GM13977 (cell line): ENCODE measurements around the gene ZNF304.
"Not testable (repeated sequence)": the region's sequence is repeated elsewhere in the genome, so short reads cannot be mapped to it uniquely, and the experiment has no call there.

Experiments used
- DNase-seq: peaks from one replicate; pipeline ENCODE4 v3.0.0; 2012; ENCODE audit warnings: low spot score
- in situ Hi-C: fragments of 300-500 bp; cut with MboI; formaldehyde crosslinking; loops from one replicate; pipeline ENCODE4 v1.12.0; 2022; ENCODE audit warnings: low sequenced_read_pairs, low pct_unique_long_range_greater_than_20kb, mixed read lengths, inconsistent platforms; ENCODE audit not compliant: unreplicated experiment
- TF ChIP-seq, protein P1 (sequence below): IDR thresholded peaks from 2 replicates; pipeline ENCODE4 v1.5.1; 2012; ENCODE audit warnings: mild to moderate bottlenecking, control low read depth; ENCODE audit not compliant: insufficient read depth; ENCODE audit errors: extremely low read depth, missing control alignments

ZNF304 gene

DNA sequence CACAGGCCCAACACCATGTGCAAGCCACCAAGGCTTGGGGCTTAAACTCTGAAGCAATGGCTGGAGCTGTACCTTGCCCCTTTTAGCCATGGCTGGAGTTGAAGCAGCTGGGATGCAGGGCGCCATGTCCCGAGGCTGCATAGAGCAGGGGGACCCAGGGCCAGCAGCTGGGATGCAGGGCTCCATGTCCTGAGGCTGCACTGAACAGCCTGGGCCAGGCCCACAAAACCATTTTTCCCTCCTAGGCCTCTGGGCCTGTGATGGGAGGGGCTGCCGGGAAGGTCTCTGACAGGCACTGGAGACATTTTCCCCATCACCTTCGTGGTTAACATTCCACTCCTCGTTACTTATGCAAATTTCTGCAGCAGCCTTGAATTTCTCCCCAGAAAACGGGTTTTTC, 23.1 kb downstream of the ZNF304 start:
- DNase-seq: no peak
- in situ Hi-C loops: no loop called here
- TF ChIP-seq, protein P1, sequence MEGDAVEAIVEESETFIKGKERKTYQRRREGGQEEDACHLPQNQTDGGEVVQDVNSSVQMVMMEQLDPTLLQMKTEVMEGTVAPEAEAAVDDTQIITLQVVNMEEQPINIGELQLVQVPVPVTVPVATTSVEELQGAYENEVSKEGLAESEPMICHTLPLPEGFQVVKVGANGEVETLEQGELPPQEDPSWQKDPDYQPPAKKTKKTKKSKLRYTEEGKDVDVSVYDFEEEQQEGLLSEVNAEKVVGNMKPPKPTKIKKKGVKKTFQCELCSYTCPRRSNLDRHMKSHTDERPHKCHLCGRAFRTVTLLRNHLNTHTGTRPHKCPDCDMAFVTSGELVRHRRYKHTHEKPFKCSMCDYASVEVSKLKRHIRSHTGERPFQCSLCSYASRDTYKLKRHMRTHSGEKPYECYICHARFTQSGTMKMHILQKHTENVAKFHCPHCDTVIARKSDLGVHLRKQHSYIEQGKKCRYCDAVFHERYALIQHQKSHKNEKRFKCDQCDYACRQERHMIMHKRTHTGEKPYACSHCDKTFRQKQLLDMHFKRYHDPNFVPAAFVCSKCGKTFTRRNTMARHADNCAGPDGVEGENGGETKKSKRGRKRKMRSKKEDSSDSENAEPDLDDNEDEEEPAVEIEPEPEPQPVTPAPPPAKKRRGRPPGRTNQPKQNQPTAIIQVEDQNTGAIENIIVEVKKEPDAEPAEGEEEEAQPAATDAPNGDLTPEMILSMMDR: no peak

DNA sequence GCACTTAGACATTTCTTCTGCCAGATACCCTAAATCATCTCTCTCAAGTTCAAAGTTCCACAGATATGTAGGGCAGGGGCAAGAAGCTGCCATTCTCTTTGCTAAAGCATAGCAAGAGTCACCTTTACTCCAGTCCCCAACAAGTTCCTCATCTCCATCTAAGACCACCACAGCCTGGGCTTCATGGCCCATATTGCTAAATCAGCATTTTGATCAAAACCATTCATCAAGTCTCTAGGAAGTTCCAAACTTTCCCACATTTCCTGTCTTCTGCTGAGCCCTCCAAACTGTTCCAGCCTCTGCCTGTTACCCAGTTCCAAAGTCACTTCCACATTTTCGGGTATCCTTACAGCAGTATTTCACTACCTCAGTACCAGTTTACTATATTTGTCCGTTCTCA, 23.6 kb downstream of the ZNF304 start:
- DNase-seq, in situ Hi-C loops: not testable (repeated sequence)

DNA sequence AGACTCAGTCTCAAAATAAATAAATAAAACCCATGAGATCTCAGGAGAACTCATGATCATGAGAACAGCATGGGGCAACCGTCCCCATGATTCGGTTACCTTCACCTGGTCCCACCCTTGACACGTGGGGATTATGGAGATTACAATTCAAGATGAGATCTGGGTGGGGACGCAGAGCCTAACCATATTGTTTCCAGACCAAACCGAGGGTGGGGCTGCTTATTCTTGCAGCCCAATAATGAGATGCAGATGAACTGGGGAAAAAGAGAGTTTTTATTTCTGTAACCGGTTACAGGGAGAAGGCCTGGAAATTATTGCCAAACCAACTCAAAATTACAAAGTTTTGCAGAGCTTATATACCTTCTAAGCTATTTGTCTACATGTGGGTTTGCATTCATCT, 25.1 kb downstream of the ZNF304 start:
- in situ Hi-C loops: no loop called here
- TF ChIP-seq, protein P1: no peak
- no peak for DNase-seq

DNA sequence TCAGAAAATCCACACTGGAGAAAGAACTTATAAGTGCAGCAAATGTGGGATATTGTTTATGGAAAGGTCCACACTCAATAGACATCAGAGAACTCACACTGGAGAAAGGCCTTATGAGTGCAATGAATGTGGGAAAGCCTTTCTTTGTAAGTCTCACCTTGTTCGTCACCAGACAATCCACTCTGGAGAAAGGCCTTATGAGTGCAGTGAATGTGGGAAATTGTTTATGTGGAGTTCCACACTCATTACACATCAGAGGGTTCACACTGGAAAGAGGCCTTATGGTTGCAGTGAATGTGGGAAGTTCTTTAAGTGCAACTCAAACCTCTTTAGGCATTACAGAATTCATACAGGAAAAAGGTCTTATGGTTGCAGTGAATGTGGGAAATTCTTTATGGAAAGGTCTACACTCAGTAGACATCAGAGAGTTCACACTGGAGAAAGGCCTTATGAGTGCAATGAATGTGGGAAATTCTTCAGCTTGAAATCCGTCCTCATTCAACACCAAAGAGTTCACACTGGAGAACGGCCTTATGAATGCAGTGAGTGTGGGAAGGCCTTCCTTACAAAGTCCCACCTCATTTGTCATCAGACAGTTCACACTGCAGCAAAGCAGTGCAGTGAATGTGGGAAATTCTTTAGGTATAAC, 26.6 kb downstream of the ZNF304 start:
- TF ChIP-seq, protein P1: no peak
- in situ Hi-C loops: no loop called here
- DNase-seq: no peak

DNA sequence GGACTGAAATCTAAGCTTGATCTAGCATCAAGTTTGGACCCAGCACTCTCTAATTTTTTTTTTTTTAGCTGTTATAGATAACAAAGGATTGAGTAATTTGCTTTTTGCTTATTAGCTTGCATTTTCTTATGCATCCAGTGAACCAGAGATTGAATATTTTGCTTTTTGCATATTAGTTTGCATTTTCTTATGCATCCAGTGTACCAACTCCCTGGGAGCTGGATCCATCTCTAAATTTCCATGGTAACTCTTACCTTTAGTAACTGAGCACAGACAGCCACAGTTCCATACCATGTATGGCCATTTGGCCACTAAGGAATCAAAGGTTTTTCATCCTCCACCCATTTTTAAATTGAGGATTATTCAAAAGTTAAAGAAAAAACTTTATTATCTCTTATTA, 29.9 kb downstream of the ZNF304 start:
- TF ChIP-seq, protein P1: no peak
- in situ Hi-C loops: no loop called here
- DNase-seq: no peak

DNA sequence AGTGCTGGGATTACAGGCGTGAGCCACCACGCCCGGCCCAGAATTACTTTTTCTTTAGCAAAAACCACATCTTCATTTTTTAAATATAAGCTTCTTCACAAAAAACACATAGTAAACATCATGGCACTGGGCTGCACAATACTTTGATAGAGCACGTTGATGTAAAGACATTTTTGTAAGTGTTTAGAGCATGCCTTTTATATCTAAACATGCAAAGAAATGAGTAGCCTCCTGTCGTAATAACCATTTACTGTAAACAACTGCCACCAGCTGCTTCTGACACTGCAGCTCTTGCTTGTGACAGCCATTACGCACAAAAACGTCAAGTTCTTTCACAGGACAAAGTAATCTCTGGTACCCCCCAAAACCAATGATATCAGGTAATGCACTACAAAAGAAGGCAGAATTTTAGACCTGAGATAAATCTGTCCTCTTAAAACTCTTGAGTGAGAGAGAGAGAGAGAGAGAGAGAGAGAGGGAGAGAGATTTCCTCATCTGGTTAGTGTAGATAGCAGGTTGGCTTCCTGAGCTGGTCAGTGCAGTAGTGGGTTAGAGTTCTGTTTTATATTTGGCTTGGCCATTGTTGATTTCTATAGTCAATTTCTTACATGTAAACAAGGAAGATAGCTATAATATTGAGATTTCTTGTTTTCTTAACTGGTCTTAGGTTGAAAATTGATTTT, 31.9 kb downstream of the ZNF304 start:
- in situ Hi-C loops: no loop called here
- DNase-seq: no peak

More for the DNA sequence above, 31.9 kb downstream of the ZNF304 start:
- TF ChIP-seq, protein P1: no peak
